NCI-H2107 treated with DMSO at 0.1 percent for 48 hours (cell line): ENCODE data around the gene NWD2.
"Not testable (repeated sequence)": the region's sequence is repeated elsewhere in the genome, so short reads cannot be mapped to it uniquely, and the experiment has no call there.

Source experiments
- DNase-seq: peaks from one replicate; lab custom pipeline; 2025; ENCODE audit not compliant: unreplicated experiment; lab: John Stamatoyannopoulos, UW

NWD2 gene

GRCh38 chr4:37389967-37390580 is 145.5 kb downstream of the NWD2 start:
- DNase-seq, result peak; percentile 5

- no peak for DNase-seq
Observed at GRCh38 chr4:37392521-37393255, 148.1 kb downstream of the NWD2 start.

GRCh38 chr4:37393321-37393720 is 148.8 kb downstream of the NWD2 start:
- DNase-seq, result no peak

- DNase-seq, result no peak
Observed at GRCh38 chr4:37393889-37394288, 149.3 kb downstream of the NWD2 start.

- DNase-seq, result no peak
Observed at GRCh38 chr4:37397505-37397904, 153.0 kb downstream of the NWD2 start.

GRCh38 chr4:37400241-37400881 is 155.8 kb downstream of the NWD2 start:
- no peak for DNase-seq

- not testable (repeated sequence) for DNase-seq
Observed at GRCh38 chr4:37407938-37408826, 163.6 kb downstream of the NWD2 start.

- not testable (repeated sequence) for DNase-seq
Observed at GRCh38 chr4:37413612-37414011, 169.1 kb downstream of the NWD2 start.

GRCh38 chr4:37415845-37416369 is 171.4 kb downstream of the NWD2 start:
- no peak for DNase-seq

GRCh38 chr4:37421614-37422013 is 177.1 kb downstream of the NWD2 start:
- DNase-seq, result no peak

- DNase-seq, result no peak
Observed at GRCh38 chr4:37422102-37422501, 177.6 kb downstream of the NWD2 start.

- no peak for DNase-seq
Observed at GRCh38 chr4:37422638-37423037, 178.1 kb downstream of the NWD2 start.

- no peak for DNase-seq
Observed at GRCh38 chr4:37423310-37423709, 178.8 kb downstream of the NWD2 start.

- DNase-seq, result no peak
Observed at GRCh38 chr4:37424753-37425152, 180.2 kb downstream of the NWD2 start.

GRCh38 chr4:37425857-37426256 is 181.3 kb downstream of the NWD2 start:
- DNase-seq, result no peak

- no peak for DNase-seq
Observed at GRCh38 chr4:37427193-37427592, 182.7 kb downstream of the NWD2 start.

GRCh38 chr4:37429906-37430305 is 185.4 kb downstream of the NWD2 start:
- DNase-seq, result no peak

GRCh38 chr4:37430718-37431416 is 186.3 kb downstream of the NWD2 start:
- no peak for DNase-seq

- DNase-seq, result no peak
Observed at GRCh38 chr4:37431417-37431743, 186.8 kb downstream of the NWD2 start.

GRCh38 chr4:37434469-37434868 is 189.9 kb downstream of the NWD2 start:
- DNase-seq, result no peak

- DNase-seq, result no peak
Observed at GRCh38 chr4:37436546-37436945, 192.0 kb downstream of the NWD2 start.
